GM23248 (cell line): Measurements from ENCODE around the gene ADGRG2.

Experiments used
- EZH2 ChIP-seq: fragments of 200-600 bp; sonication (generic); IDR thresholded peaks from 2 replicates; pipeline ENCODE4 v1.6.1; 2018; ENCODE audit warnings: antibody characterized with exemption, mild to moderate bottlenecking; ENCODE audit not compliant: insufficient read depth, poor library complexity, severe bottlenecking
- EZH2phosphoT487 ChIP-seq: fragments of 200-600 bp; sonication (generic); IDR thresholded peaks from 2 replicates; pipeline ENCODE4 v1.6.1; 2018; ENCODE audit warnings: antibody characterized with exemption, moderate library complexity, mild to moderate bottlenecking, low read depth; ENCODE audit not compliant: insufficient read depth

- TF ChIP-seq EZH2phosphoT487: no peak
- TF ChIP-seq EZH2: no peak
Measured at GRCh38 chrX:19133784-19134183, 11.5 kb upstream of the ADGRG2 start.
